GM18498 (cell line): ENCODE results near the gene LOC128125822.
"Not testable (repeated sequence)": the region's sequence is repeated elsewhere in the genome, so short reads cannot be mapped to it uniquely, and the experiment has no call there.

ENCODE experiments used
- ATAC-seq: cut with Tn5 transposase; IDR thresholded peaks from one replicate; pipeline ENCODE4 v1.9.1; 2021; ENCODE audit warnings: mild to moderate bottlenecking, moderate library complexity; ENCODE audit not compliant: unreplicated experiment

The LOC128125822 gene

GRCh38 chr6:63572044-63572746 is at the start of gene LOC128125822, which contains the start of gene PTP4A1:
Gene LOC128125822, plus strand, starts transcription at chr6:63572480.
Gene PTP4A1, plus strand, starts transcription at chr6:63572480. Its CDS starts 4,401 bp downstream, at chr6:63576881.
- peak; percentile 88 for ATAC-seq

GRCh38 chr6:63522911-63523287 is 49.4 kb upstream of the LOC128125822 start:
- ATAC-seq, result not testable (repeated sequence)

- no peak for ATAC-seq
These were observed 48.6 kb upstream of the LOC128125822 start for GRCh38 chr6:63523630-63524029.

GRCh38 chr6:63525186-63525878 is 46.9 kb upstream of the LOC128125822 start:
- no peak for ATAC-seq

GRCh38 chr6:63526931-63527330 is 45.3 kb upstream of the LOC128125822 start:
- no peak for ATAC-seq

GRCh38 chr6:63527658-63528514 is 44.4 kb upstream of the LOC128125822 start:
- ATAC-seq, result peak; percentile 54

- no peak for ATAC-seq
These were observed 42.8 kb upstream of the LOC128125822 start for GRCh38 chr6:63529498-63529897.

- ATAC-seq, result no peak
These were observed 42.1 kb upstream of the LOC128125822 start for GRCh38 chr6:63530182-63530581.

- ATAC-seq, result no peak
These were observed 41.3 kb upstream of the LOC128125822 start for GRCh38 chr6:63530991-63531390.

- ATAC-seq, result no peak
These were observed 39.3 kb upstream of the LOC128125822 start for GRCh38 chr6:63533026-63533425.

- ATAC-seq, result no peak
These were observed 38.3 kb upstream of the LOC128125822 start for GRCh38 chr6:63533952-63534351.

GRCh38 chr6:63537201-63537958 is 34.9 kb upstream of the LOC128125822 start:
- peak; percentile 75 for ATAC-seq

- no peak for ATAC-seq
These were observed 34.4 kb upstream of the LOC128125822 start for GRCh38 chr6:63537959-63538300.

GRCh38 chr6:63538550-63538949 is 33.7 kb upstream of the LOC128125822 start:
- ATAC-seq, result no peak

GRCh38 chr6:63543001-63543400 is 29.3 kb upstream of the LOC128125822 start:
- no peak for ATAC-seq

- ATAC-seq, result no peak
These were observed 28.3 kb upstream of the LOC128125822 start for GRCh38 chr6:63543982-63544381.

- no peak for ATAC-seq
These were observed 26.0 kb upstream of the LOC128125822 start for GRCh38 chr6:63546236-63546635.

GRCh38 chr6:63546697-63547096 is 25.6 kb upstream of the LOC128125822 start:
- ATAC-seq, result no peak

- ATAC-seq, result no peak
These were observed 23.2 kb upstream of the LOC128125822 start for GRCh38 chr6:63549076-63549475.

GRCh38 chr6:63553208-63553607 is 19.1 kb upstream of the LOC128125822 start:
- ATAC-seq, result peak; percentile 98

- ATAC-seq, result no peak
These were observed 18.4 kb upstream of the LOC128125822 start for GRCh38 chr6:63553900-63554299.
